NCI-H2029 treated with DMSO at 0.1 percent for 48 hours (cell line): ENCODE data around the gene ITGB1BP2.
"Not testable (repeated sequence)": the region's sequence is repeated elsewhere in the genome, so short reads cannot be mapped to it uniquely, and the experiment has no call there.

Experiments
- DNase-seq: peaks from one replicate; lab custom pipeline; 2025; lab: John Stamatoyannopoulos, UW

Gene ITGB1BP2

DNA sequence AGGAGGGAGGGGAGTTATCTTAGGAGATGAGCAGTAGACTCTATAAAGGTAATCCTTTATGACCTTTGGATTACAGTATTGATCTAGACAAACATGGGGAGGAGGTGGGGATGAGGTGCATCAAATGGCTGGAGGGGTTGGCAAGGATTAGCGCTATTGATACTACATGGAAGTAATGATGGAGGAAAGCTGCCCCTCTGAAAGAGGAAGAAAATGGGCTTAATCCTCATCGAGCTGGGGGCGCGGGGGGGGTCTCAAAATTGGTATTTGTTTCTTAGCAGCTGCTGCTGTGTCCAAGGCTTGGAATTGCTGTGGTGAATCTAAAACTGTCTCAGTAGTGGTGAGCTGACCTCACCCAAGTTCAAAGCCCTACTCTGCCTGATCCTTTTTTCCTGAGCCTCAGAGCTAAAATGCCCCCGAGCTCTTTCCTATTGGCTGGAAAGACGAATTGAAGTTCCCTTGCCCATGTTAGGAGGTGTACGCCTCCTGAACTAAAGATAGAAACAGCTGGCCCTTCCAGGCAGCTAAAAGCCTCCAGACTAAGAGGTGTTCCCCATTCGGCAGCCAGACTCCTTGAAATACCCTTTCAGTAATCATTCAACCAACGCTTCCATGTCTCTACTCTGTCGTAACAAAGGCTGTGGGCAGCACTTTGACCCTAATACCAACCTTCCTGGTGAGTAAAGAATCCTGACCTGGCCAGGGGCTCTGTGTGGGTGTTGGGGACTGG is at the start of gene ITGB1BP2:
Gene ITGB1BP2, plus strand, starts transcription at position 556 of the 730 bp plus-strand sequence. Its CDS starts 57 bp downstream, at position 613.
- no peak for DNase-seq

DNA sequence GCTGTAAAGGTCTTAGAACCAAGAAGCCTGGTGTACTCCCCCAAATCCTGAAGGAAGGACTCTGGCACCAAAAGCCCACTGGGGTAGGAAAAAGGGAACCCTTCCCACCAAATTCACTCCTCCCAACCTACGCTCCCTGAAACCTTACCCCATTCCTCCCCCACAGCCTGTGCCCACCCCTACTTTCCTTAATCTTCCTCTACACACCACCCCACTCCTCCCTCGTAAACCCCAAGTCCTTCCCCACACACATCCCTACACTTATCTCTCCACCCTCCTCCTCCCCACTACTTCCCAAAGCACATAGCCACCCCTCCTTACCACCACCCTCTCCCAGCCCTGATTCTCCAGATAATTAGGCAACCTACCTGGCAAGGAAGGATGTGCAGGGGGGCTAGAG is 49.3 kb upstream of the ITGB1BP2 start:
- DNase-seq: no peak

DNA sequence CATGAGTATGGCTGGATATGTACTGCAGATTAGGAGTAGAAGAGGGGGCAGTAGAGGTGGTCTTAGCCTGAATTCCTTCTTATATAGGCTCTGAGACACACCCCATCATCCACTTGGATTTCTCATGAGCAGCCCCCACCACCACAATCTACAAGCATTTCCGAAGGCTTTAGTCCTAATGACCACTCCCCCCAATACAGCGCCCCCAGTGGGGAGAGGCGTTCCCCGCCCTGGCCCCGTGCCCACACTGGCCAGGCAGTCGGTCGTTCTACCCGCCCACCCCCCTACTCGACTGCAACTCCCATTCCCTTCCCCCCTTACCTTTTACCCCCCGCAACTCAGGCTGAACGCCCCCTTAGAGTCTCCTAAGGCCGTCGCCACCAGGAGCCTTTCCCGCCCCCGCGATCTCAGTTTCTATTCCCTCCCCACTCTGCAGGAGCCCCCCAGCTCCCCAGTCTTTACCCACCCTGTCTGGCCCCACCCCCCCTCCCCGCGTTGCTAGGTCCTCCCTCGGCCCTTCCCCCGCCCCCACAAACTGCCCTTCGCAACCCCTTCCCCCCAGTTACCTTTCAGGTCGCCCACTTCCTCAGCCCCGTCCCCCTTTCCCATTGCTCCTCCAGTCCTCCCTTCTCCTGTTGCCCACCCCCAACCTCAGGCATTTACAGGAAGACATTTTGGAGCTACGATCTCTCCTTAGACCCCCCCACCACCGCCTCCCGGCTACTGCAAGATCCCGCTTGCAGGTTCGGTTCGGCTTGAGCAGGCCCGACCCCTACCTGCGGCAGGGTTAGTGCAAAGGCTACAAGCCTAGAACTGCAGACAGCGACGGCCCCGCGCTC is 48.1 kb upstream of the ITGB1BP2 start:
- no peak for DNase-seq

DNA sequence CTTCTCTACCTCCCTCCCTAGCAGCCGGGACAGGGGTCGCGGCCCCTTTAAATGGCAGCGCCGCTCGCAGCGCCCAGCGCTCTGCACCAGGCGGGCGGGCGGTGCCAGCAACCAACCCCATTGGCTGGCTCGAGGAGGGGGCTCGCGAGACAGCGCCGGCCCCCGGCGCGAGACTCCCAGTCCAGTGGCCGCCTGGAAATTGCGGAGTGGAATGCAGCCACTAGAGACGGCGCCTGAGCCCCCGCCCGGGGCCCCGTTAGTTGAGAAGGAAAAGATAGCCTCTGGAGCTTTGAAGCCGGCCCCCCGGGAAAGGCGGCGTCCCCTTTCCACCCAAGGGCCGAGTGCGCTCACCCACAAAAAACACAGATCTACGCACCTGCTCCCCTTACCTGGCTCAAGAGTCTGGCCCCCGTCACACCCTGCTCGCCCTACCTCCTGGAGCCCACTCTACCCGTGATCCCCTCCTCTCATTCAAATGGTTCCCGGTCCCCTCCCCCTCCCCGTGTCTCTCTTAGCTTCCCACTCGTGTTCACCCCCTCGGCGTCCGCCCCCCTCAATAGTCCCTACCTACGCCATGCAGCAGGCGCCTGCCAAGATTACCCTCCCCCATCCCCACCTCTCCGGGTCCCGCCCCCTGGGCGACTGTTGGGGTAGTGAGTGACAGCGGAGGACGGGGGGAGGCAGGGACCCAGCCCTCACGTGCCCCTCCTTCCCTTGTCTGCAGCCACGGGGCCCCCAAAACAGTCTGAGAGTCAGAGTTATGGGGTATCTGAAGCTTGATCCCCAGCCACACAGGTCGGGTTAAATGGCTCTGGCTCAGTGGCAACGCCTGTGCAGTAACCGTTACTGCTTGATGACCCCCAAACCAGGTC is 47.2 kb upstream of the ITGB1BP2 start, which contains the start of gene ZMYM3:
Gene ZMYM3, minus strand, starts transcription at position 49 of the 872 bp plus-strand sequence. CDS start 885 bp downstream, outside the sequence.
- DNase-seq: peak; percentile 38

DNA sequence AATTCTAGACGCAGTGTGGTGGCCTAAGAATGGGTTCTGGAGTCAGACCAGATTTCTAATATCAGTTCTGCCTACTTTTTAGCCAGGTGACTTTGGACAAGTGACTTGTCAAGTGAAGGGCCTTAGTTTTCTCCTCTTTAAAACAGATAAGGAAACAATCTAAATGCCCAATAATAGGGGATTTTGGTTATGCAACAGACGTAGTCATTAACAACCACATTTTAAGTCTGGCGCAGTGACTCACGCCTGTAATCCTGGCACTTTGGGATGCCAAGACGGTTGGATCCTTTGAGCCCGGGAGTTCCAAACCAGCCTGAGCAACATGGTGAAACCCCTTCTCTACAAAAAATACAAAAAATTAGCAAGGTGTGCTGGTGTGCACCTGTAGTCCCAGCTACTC is 45.5 kb upstream of the ITGB1BP2 start:
- no peak for DNase-seq

DNA sequence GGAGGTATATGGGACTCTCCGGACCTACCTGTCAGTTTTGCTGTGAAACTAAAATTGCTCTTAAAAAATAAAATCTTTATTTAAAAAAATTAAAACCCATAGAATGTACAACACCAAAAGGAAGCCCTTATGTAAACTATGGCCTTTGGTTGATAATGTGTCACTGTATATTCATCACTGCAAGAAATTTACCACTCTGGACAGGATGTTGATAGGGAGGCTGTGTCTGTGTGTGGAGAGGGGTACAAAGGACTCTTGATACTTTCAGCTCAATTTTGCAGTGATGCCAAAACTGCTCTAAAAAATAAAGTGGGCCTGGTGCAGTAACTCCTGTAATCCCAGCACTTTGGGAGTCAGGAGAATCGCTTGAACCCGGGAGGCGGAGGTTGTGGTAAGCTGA is 44.7 kb upstream of the ITGB1BP2 start:
- no peak for DNase-seq

DNA sequence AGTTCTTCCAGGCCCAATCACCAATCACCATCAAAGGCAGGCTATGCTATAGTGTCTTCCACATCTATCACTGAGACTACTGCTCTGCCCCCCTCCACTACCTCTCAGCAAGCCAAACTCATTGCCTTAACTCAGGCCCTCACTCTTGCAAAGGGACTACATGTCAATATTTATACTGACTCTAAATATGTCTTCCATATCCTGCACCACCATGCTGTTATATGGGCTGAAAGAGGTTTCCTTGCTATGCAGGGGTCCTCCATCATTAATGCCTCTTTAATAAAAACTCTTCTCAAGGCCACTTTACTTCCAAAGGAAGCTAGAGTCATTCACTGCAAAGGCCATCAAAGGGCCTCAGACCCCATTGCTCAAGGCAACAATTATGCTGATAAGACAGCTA is 32.9 kb upstream of the ITGB1BP2 start:
- DNase-seq: not testable (repeated sequence)

DNA sequence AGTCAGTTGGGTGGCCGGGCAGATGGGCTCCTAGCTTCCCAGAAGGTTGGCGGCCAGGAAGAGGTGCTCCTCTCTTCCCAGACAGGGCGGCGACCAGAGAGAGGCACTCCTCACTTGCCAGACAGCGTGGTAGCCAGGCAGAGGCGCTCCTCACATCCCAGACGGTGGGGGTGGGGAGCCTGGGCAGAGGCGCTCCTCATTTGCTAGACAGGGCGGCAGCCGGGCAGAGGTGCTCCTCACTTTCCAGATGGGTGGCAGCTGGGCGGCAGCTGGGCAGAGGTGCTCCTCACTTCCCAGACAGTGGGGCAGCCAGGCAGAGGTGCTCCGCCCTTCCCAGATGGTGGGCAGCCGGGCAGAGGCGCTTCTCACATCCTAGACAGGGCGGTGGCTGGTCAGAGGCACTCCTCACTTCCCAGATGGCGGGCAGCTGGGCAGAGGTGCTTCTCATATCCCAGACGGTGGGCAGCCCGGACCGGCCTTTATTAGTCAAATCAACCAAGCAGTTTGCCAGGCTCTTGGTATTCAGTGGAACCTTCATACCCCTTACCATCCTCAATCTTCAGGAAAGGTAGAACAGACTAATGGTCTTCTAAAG is 31.7 kb upstream of the ITGB1BP2 start:
- no peak for DNase-seq

DNA sequence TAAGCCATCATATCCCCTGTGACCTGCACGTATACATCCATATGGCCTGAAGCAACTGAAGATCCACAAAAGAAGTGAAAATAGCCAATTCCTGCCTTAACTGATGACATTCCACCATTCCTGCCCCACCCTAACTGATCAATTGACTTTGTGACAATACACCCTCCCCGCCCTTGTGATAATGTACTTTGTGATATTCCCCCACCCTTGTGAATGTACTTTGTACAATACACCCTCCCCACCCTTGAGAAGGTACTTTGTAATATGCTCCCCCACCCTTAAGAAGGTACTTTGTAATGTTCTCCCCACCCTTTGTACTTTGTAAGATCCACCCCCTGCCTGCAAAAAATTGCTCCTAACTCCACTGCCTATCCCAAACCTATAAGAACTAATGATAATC is 29.2 kb upstream of the ITGB1BP2 start:
- DNase-seq: not testable (repeated sequence)

DNA sequence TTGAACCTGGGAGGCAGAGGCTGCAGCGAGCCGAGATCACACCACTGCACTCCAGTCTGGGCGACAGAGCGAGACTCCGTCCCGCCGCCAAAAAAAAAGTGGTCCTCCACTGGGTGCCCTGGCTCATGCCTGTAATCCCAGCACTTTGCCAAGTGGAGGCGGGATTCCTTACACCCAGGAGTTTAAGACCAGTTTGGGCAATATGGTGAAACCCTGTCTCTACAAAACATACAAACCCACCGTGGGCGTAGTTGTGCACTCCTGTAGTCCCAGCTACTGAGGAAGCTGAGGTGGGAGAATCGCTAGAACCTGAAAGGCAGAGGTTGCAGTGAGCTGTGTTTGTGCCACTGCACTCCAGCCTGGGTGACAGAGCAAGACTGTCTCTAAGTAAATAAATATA is 20.2 kb upstream of the ITGB1BP2 start:
- not testable (repeated sequence) for DNase-seq

DNA sequence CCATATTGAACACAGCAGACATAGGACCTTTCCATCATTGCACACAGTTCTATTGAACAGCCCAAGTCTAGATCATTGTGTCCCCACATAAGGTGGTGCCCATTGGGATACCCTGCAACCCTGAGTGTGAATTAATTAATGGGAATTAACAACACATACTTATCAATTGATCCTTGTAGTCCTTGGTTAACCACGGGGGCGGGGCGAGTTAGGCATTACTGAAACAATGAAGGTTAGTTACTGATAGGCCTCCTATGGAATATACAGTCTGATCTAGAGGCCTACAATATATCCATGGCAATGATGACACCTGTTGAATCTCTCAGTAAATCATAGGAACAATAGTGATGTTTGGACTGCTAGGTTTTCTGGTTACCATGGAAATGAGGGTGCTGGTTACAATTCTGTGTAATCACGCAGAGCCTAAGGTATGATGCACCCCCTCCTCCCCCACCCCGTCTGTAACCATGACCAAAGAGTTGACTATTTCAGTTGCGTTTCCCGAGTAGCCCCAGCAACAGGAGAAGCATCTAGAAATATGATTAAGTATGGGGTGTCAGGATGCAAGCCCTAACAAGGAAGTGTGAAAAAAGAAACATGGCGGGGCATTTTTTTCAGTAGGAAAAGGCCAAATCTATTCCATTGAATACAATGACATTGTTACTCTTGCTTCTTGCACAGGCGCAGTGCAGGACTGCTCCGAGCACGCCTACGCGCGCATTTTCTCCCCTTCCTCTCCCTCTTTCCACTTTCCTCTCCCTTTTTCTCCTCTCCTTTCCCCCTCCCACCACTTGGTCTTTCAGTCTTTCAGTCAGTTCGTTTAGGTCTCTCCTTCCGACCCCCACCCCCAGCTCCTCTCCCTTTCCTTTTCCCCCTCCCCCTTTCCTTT is 18.8 kb upstream of the ITGB1BP2 start:
- peak; percentile 21 for DNase-seq

DNA sequence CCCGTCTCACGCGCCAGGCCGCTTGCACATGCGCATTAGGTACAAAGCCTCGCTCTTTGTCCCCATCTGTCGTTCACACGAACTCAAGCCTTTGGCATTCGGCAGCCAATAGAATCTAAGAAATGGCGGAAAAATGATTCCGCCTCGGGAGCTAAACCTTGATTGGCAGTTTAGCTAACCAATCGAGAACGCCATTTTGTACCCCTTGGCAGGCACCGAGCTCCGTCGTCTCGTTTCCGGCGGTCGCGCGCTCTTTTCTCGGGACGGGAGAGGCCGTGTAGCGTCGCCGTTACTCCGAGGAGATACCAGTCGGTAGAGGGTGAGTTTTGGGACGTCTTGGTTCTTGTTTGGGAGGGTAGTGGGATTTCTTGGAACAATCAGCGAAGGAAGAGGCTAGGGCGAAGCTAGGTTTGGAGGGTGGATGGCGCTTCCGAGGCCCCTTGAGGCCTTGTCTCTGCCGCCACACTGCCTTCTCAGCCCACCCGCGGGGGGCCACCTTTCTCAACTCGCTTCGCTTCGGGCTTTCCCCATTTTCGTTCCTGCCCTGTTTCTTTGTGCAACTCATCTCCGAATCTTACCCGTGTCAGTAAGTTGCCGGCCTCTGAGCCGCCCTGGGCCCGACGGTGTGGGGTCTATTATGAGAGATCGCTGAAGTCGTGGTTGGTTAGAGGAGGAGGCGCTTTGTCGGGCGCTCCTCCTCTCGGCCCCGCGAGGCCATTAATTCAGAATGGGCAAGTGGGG is 18.0 kb upstream of the ITGB1BP2 start, which contains the start of gene NONO:
Gene NONO, plus strand, starts transcription at position 233 of the 741 bp plus-strand sequence. CDS start 7,003 bp downstream, outside the sequence.
- peak; percentile 88 for DNase-seq

DNA sequence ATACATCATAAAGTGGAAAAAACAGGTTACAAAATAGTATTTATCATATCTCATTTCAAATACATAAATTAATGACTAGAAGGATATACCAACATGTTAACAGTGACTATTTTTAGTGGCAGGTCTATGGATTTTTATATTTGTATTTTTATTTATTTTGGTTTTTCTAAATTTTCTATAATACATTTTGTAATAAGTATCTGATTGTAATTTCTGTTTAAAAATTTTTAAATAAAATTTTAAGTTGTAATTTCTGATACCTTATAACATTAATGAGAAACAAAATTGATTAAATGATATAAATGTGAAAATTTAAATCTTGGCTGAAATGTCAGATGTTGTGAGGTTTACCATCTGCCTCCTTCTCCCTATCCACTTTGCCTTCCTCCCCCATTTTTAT is 15.6 kb upstream of the ITGB1BP2 start:
- DNase-seq: no peak

DNA sequence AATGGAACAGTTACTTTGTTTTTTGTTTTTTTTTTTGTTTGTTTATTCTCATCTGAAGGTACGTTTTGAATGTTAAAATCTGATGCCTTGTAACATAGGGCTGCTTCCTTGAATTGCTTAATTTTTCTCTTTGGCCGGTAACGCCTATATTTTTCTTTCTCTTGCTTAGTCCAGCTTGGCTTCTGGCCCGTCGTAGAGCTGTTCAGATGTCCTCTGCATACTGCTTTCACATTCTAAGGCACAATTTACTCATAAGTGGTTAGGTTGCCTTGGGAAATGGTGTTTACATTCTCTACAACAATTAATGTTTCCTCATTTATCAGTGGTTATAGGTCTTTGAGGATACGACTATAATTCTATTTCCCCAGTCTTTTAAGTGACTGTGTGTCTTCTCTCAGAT is 10.2 kb upstream of the ITGB1BP2 start:
- no peak for DNase-seq

DNA sequence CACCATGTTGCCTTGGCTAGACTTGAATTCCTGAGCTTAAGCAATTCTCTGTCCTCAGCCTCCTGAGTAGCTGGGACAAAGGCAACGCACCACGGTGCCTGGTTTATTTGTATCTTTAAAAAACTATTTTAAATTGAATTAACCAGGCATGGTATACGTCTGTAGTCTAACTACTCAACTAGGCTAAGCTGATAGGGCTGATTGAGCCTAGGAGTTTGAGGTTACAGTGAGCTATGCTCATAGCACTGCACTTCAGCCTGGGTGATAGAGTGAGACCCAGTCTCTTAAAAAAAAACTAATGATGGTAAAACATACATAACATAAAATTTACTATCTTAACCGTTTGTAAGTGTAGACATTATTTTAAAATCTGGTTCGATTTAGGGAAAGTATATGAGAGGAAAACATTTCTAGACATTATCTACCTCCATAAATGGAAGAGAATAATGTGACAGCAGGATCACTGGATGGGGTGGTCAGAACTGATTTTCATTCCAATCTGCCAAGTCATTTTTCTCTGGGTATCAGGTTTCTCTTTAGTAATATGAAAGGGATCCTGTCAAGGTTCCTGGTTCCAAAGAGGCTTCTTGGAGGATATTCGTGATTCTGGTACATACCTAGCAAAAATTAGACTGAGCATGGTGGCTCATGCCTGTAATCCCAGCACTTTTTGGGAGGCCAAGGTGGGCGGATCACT is 8.7 kb upstream of the ITGB1BP2 start:
- DNase-seq: no peak

DNA sequence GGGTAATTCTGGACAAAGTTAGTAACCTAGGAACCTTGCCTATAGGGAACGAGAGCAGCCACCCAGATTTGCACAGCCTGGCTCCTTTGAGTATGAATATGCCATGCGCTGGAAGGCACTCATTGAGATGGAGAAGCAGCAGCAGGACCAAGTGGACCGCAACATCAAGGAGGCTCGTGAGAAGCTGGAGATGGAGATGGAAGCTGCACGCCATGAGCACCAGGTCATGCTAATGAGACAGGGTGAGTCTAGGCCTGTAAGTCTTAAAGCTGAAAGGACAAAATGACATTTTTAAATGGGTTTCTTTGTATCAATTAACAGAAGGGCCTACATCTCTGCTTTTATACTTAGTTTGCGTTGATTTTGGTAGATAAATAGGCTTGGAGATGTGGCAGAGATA is 4.7 kb upstream of the ITGB1BP2 start:
- DNase-seq: no peak

DNA sequence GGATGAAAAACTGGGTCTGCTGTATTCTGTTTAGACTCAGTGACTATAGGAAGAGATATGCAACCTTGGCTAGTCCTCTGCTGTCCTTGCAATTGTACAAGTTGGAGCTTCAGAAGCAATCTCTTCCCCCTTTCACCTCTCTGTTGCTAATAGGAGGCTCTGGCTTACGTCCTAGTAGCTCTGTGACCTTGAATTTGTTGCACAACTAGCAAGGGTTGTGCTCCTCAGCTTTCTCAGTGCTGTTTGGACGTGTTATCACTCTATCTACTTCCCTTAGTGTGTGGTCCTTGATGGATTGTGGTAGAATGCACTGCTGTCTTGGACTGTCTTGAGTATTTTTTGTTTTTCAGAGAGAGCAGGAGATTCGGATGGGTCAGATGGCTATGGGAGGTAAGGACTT is 3.4 kb upstream of the ITGB1BP2 start:
- no peak for DNase-seq

DNA sequence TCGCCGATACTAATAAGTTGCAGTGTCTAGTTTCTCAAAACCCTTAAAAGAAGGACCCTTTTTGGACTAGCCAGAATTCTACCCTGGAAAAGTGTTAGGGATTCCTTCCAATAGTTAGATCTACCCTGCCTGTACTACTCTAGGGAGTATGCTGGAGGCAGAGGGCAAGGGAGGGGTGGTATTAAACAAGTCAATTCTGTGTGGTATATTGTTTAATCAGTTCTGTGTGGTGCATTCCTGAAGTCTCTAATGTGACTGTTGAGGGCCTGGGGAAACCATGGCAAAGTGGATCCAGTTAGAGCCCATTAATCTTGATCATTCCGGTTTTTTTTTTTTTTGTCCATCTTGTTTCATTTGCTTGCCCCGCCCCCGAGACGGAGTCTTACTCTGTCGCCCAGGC is 1.5 kb upstream of the ITGB1BP2 start:
- DNase-seq: not testable (repeated sequence)

DNA sequence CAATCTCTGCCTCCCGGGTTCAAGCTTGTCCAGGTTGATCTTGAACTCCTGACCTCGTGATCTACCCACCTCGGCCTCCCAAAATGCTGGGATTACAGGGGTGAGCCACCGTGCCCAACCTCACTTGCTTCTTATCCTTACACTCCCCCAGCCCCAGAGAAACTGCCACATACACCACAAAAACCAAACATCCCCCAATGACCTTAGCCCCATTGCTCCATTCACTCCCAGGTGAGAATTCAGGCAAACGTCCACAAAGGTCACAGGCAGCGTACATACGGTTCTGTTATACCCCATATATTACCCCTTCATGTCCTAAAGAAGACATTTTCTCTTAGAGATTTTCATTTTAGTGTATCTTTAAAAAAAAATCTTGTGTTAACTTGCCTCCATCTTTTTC is 1.1 kb upstream of the ITGB1BP2 start:
- not testable (repeated sequence) for DNase-seq
